ENCODE measurements around the gene WDR33. TPM values are rescaled to one million over a fixed set of nuclear protein-coding genes. Genes with fewer than 3 reads are reported as not detected.

The WDR33 gene
- total and polyA plus RNA-seq, 4 donors: 8.2 to 37.5 (median 22.4) TPM

GRCh38 chr2:127665267-127665893 is 145.6 kb downstream of the WDR33 start:
- Histone ChIP-seq H3K9me3 (ENCODE audit: control insufficient read depth in 4 of 4, low read length in 3 of 4) (no peaks in the 10 kb centered on the region), H3K9ac (ENCODE audit: low read depth in 1 of 2, low read length in 2 of 2) (peak overlapping the region; percentile 80 to 86), H3K36me3 (ENCODE audit: control insufficient read depth in 4 of 4, insufficient read depth in 3 of 4, low read depth in 1 of 4, low read length in 3 of 4) (no peaks in the 10 kb centered on the region), H3K27me3 (ENCODE audit: control insufficient read depth in 4 of 4, insufficient read depth in 4 of 4, low read length in 3 of 4) (no peaks in the 10 kb centered on the region), H3K27ac (ENCODE audit: low read depth in 1 of 2, low read length in 2 of 2) (peak overlapping the region; percentile 87 to 93), H3K4me1 (ENCODE audit: control insufficient read depth in 4 of 4, insufficient read depth in 4 of 4, low read length in 3 of 4) (peaks cover 23 to 55% (median 36%) of the 10 kb centered on the region in 4 donors), H3K4me3 (ENCODE audit: low read depth in 1 of 3, low read length in 3 of 3) (peak overlapping the region; percentile 49 to 72 (median 63))
- peak; percentile 20 for TF ChIP-seq NR2F2 (IDR thresholded peaks at IDR 0.05)
- TF ChIP-seq, protein P1, sequence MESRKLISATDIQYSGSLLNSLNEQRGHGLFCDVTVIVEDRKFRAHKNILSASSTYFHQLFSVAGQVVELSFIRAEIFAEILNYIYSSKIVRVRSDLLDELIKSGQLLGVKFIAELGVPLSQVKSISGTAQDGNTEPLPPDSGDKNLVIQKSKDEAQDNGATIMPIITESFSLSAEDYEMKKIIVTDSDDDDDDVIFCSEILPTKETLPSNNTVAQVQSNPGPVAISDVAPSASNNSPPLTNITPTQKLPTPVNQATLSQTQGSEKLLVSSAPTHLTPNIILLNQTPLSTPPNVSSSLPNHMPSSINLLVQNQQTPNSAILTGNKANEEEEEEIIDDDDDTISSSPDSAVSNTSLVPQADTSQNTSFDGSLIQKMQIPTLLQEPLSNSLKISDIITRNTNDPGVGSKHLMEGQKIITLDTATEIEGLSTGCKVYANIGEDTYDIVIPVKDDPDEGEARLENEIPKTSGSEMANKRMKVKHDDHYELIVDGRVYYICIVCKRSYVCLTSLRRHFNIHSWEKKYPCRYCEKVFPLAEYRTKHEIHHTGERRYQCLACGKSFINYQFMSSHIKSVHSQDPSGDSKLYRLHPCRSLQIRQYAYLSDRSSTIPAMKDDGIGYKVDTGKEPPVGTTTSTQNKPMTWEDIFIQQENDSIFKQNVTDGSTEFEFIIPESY (IDR thresholded peaks at IDR 0.05): no peak
- no peak for TF ChIP-seq HNF4G (IDR thresholded peaks at IDR 0.05)
- TF ChIP-seq TAF1 (conservative IDR thresholded peaks at IDR 0.05): peak; percentile 61
- peak; percentile 37 for TF ChIP-seq YY1 (IDR thresholded peaks at IDR 0.05)
- peak; percentile 72 for TF ChIP-seq SP1 (IDR thresholded peaks at IDR 0.05)
- TF ChIP-seq, protein P2, sequence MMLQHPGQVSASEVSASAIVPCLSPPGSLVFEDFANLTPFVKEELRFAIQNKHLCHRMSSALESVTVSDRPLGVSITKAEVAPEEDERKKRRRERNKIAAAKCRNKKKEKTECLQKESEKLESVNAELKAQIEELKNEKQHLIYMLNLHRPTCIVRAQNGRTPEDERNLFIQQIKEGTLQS (IDR thresholded peaks at IDR 0.05): no peak
- TF ChIP-seq REST (IDR thresholded peaks at IDR 0.05): peak; percentile 59
- TF ChIP-seq JUND (IDR thresholded peaks at IDR 0.05): peak in 1 of 2 donors; percentile 38
- TF ChIP-seq HNF4A (conservative IDR thresholded peaks at IDR 0.05): peak; percentile 82 to 84
- no peak for TF ChIP-seq FOXA1 (IDR thresholded peaks at IDR 0.05)
- TF ChIP-seq MAX (IDR thresholded peaks at IDR 0.05): peak; percentile 33
- TF ChIP-seq RAD21 (IDR thresholded peaks at IDR 0.05): peak in 1 of 2 donors; percentile 3
- no peak for TF ChIP-seq EGR1 (IDR thresholded peaks at IDR 0.05; ENCODE audit: low read depth in 2 of 2)
- no peak for TF ChIP-seq FOXA2 (IDR thresholded peaks at IDR 0.05)
- TF ChIP-seq GABPA (IDR thresholded peaks at IDR 0.05 in 1 of 2, conservative IDR thresholded peaks at IDR 0.05 in 1 of 2): no peak
- TF ChIP-seq RXRA (IDR thresholded peaks at IDR 0.05): peak; percentile 75 to 80
- TF ChIP-seq, protein P3, sequence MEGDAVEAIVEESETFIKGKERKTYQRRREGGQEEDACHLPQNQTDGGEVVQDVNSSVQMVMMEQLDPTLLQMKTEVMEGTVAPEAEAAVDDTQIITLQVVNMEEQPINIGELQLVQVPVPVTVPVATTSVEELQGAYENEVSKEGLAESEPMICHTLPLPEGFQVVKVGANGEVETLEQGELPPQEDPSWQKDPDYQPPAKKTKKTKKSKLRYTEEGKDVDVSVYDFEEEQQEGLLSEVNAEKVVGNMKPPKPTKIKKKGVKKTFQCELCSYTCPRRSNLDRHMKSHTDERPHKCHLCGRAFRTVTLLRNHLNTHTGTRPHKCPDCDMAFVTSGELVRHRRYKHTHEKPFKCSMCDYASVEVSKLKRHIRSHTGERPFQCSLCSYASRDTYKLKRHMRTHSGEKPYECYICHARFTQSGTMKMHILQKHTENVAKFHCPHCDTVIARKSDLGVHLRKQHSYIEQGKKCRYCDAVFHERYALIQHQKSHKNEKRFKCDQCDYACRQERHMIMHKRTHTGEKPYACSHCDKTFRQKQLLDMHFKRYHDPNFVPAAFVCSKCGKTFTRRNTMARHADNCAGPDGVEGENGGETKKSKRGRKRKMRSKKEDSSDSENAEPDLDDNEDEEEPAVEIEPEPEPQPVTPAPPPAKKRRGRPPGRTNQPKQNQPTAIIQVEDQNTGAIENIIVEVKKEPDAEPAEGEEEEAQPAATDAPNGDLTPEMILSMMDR (IDR thresholded peaks at IDR 0.05; ENCODE audit: low read depth, low read length, missing input control): no peak
- 37% methylated on average over 8 of the region's 8 CpGs for WGBS
- no peak for DNase-seq (ENCODE audit: low spot score)

Measured in liver (tissue), 9 donors.